GM23338 (cell line): ENCODE results near the gene SLC8A3.

Experiments
- CREB1 ChIP-seq: fragments of 250-450 bp; sonication (Bioruptor Pico); IDR thresholded peaks from 2 replicates; pipeline ENCODE4 v1.5.0; 2020; ENCODE audit warnings: low read depth, mild to moderate bottlenecking, moderate library complexity
- CTCF ChIP-seq, 2 experiments: fragments of 200-600 bp in 1 of 2; sonication (generic) in 1 of 2; conservative IDR thresholded peaks; 2 replicates each; pipeline versions ENCODE4 v1.5.1 to v1.6.1; 2016 to 2017; ENCODE audit warnings: antibody characterized with exemption in 2 of 2, low read depth in 2 of 2, mild to moderate bottlenecking in 2 of 2, moderate library complexity in 1 of 2
- ETS1 ChIP-seq: IDR thresholded peaks from 2 replicates; pipeline ENCODE4 v1.6.1; 2016; ENCODE audit warnings: antibody characterized with exemption
- EZH2 ChIP-seq: fragments of 200-600 bp; sonication (generic); IDR thresholded peaks from one replicate; pipeline ENCODE4 v1.8.0; 2017; ENCODE audit warnings: antibody characterized with exemption, mild to moderate bottlenecking, low read depth; ENCODE audit not compliant: unreplicated experiment
- EZH2phosphoT487 ChIP-seq: fragments of 200-600 bp; sonication (generic); IDR thresholded peaks from one replicate; pipeline ENCODE4 v1.8.1; 2018; ENCODE audit warnings: antibody characterized with exemption; ENCODE audit not compliant: unreplicated experiment
- POLR2AphosphoS5 ChIP-seq: IDR thresholded peaks from 2 replicates; pipeline ENCODE4 v1.6.1; 2016; ENCODE audit warnings: antibody characterized with exemption, low read depth
- REST ChIP-seq: IDR thresholded peaks from one replicate; pipeline ENCODE4 v1.6.1; 2018; ENCODE audit warnings: antibody characterized with exemption; ENCODE audit not compliant: unreplicated experiment
- ZNF114 ChIP-seq: fragments of 250-450 bp; sonication (Bioruptor Pico); IDR thresholded peaks from 2 replicates; pipeline ENCODE4 v1.5.0; 2020; ENCODE audit warnings: mild to moderate bottlenecking, moderate library complexity
- ZNF331 ChIP-seq: fragments of 250-450 bp; sonication (Bioruptor Pico); IDR thresholded peaks from 2 replicates; pipeline ENCODE4 v1.5.0; 2020; ENCODE audit warnings: low read depth, mild to moderate bottlenecking, moderate library complexity

GRCh38 chr14:70002589-70003346, 186.0 kb downstream of the SLC8A3 start:
- TF ChIP-seq CTCF (conservative IDR thresholded peaks at IDR 0.05; ENCODE audit: low read depth in 2 of 2): no peak
- TF ChIP-seq ETS1: no peak
- no peak for TF ChIP-seq CREB1
- no peak for TF ChIP-seq POLR2AphosphoS5
- TF ChIP-seq EZH2: no peak
- no peak for TF ChIP-seq EZH2phosphoT487
- TF ChIP-seq REST: no peak
- TF ChIP-seq ZNF114: no peak
- no peak for TF ChIP-seq ZNF331 (CRISPR knock-in tag)
